ENCODE measurements around the gene USP28. TPM values are rescaled to one million over a fixed set of nuclear protein-coding genes. Genes with fewer than 3 reads are reported as not detected.
A peak's percentile ranks its signal among the peaks of the same experiment; 100 is the strongest.
"Not testable (repeated sequence)": the region's sequence is repeated elsewhere in the genome, so short reads cannot be mapped to it uniquely, and the experiment has no call there.

USP28 gene
- total RNA-seq, 1 experiment from 2014 or later, result 34.7 TPM

DNA sequence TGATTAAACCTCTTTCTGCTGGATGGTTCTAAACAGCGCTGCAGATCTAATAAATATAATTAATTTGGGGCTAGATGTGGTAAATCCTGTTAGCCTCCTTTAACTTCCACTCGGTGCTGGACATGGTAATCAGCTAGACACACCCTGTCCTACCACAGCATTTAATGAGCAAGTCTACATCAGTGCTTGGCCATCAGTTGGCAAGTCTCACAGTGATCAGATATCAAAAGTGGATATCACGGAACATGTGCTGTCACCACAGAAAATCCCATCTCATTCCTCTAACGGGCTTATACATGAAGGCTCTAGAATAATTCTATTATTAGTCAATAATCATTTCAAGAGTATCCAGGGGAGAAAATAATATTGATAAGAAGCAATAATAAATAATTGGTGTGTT is 5.6 kb upstream of the USP28 start:
- in situ Hi-C loops (cut with HindIII; ENCODE audit: low pct_unique_long_range_greater_than_20kb, low sequenced_read_pairs), result no loop called here
- DNase-seq (ENCODE audit: low read depth, low spot score), result no peak

DNA sequence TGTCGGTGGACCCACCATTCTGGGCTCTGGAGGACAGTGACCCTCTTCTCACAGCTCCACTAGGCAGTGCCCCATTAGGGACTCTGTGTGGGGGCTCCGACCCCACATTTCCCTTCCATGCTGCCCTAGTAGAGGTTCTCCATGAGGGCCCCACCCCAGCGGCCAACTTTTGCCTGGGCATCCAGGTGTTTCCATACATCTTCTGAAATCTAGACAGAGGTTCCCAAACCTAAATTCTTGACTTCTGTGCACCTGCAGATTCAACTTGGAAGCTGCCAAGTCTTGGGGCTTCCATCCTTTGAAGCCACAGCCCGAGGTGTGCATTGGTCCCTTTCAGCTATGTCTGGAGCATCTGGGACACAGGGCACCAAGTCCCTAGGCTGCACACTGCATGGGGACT is 4.1 kb upstream of the USP28 start:
- DNase-seq (ENCODE audit: low read depth, low spot score); in situ Hi-C loops (cut with HindIII; ENCODE audit: low pct_unique_long_range_greater_than_20kb, low sequenced_read_pairs): not testable (repeated sequence)

DNA sequence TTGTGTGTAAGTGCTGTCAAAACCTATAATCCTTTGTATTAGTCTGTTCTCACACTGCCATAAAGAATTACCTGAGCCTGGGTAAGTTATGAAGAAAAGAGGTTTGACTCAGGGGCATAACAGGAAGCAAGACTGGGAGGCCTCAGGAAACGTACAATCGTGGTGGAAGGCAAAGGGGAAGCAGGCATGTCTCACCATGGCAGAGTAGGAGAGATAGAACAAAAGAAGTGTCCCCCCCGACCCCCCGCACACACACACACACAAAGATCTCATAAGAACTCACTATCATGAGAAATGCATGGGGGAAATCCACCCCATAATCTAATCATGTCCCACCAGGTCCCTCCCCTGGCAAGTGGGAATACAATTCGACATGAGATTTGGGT is 2.3 kb upstream of the USP28 start:
- DNase-seq (ENCODE audit: low read depth, low spot score), result no peak
- in situ Hi-C loops (cut with HindIII; ENCODE audit: low pct_unique_long_range_greater_than_20kb, low sequenced_read_pairs), result no loop called here

DNA sequence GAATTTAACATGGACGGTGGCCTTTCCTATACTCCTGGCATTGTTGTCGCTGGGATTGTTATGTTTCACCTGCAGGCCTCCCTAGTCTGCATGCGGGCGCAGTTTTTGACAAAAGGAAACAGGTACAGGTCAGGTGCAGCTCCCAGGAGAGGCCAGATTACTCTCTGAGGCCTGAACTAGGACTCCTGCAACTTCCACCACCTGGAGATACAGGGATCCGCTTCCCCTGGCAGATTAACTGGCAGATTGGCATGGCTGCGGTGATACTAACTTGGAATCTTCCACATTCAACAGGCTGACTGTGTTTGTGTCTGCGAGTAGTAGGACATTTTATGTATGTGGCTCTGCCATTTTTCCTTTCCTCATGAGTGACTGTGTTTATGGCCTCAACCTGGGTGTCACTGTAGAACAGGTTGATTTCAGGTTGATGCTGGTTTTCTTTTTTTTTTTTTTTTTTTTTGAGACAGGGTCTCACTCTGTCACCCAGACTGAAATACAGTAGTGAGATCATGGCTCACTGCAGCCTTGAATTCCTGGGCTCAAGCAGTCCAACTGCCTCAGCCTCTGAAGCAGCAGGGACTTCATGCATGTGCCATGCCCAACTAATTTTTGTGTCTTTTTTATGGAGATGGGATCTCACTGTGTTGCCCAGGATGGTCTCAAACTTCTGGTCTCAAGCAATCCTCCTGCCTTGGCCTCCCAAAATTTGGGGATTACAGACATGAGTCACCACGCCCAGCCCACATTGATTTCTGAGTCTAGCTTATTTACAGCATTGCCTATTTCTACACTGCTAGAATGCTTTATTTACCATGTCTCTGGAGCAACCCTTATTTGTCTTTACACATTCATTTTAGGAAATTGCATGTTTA is 1.7 kb upstream of the USP28 start:
- in situ Hi-C loops (cut with HindIII; ENCODE audit: low pct_unique_long_range_greater_than_20kb, low sequenced_read_pairs), result no loop called here
- DNase-seq (ENCODE audit: low read depth, low spot score), result no peak

DNA sequence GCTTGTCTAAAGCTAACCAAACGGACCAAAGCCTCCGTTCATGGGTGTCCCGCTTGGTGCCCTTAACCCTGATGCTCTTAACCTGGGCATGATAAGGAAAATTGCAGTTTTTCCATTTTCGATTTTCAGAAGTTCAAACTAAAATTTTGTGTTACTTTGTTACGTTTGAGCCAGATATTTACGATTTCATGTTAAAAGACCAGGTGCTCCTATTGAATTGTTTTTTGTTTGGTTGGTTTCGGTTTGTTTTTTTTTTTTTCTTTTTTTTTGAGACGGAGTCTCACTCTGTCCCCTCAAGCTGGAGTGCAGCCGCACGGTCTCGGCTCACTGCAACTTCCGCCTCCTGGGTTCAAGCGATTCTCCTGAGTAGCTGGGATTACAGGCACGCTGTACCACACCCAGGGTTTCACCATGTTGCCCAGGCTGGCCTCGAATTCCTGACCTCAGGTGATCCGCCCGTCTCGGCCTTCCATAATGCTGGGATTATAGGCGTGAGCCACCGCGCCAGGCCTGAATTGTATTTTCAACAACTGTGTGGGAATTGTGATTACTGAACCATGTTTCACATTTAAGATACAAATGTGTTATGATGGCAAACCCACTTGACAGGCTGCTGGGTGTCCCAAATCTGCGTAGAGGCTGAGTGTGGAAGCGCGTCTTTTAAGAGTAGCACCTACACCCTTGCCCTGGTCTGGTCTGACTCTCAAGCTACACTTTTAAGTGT is 864 bp upstream of the USP28 start:
- DNase-seq (ENCODE audit: low read depth, low spot score), result no peak
- in situ Hi-C loops (cut with HindIII; ENCODE audit: low pct_unique_long_range_greater_than_20kb, low sequenced_read_pairs), result no loop called here

DNA sequence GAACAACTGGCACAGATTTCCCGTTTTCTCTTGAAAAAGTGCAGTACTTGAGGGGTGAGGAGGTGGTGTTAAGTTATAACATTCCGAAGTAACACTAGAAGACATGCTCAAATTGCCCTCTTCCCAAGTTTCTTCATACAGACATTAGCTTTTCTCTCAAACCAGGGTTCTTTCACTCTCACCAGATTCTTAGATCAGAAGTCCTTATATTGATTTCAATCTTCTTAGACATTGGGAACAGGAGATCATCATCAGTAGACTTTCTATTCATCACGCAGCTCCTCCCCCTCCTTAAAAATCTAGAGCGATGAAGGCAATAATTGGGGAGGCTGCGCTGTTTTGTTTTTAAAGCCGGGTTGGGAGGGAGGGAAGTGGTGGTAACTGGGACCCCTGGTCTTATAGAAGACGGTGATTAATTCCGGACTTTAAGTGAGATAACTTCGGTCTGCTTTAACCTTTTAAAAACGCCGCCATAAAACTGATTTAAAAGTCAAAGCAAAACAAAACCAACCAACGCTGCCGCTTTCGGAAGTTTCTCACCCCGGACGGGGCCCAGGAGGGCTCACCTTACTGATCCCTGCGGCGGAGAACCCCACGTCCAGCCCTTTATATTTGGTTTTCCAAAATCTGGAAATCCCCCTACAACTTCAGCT is 665 bp downstream of the USP28 start:
- in situ Hi-C loops (cut with HindIII; ENCODE audit: low pct_unique_long_range_greater_than_20kb, low sequenced_read_pairs), result no loop called here

DNA sequence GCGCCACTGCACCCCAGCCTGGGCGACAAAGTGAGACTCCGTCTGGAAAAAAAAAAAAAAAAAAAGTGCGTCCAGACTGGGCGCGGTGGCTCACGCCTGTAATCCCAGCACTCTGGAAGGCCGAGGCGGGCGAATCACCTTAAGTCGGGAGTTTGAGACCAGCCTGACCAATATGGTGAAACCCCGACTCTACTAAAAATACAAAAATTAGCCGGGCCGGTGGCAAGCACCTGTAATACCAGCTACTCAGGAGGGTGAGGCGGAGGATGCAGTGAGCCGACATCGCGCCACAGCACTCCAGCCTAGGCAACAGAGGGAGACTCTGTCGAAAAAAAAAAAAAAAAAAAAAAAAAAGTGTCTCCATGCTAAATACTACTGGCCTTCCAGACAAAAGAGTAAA is 1.3 kb downstream of the USP28 start:
- in situ Hi-C loops (cut with HindIII; ENCODE audit: low pct_unique_long_range_greater_than_20kb, low sequenced_read_pairs), result no loop called here
- no peak for DNase-seq (ENCODE audit: low read depth, low spot score)

More for the DNA sequence above, 665 bp downstream of the USP28 start:
- DNase-seq (ENCODE audit: low read depth, low spot score), result peak; percentile 3

DNA sequence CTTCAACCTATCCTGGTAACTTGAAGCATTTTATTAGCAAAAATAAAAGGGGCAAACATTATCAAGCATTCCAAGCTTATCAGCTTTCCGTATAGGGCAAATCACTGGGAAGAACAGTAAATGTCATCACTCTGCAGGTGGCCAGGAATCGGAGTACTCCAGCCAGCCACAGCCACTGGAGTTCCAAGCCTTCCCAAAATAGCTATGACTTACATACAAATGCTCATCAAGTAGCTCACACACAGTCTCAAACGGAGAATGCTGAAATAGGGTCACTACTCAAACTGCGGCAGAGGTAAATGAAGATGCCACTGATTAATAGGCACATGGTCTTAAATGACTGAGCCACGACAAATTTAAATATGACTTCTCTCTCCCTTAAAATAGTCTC is 2.1 kb downstream of the USP28 start:
- in situ Hi-C loops (cut with HindIII; ENCODE audit: low pct_unique_long_range_greater_than_20kb, low sequenced_read_pairs), result no loop called here
- no peak for DNase-seq (ENCODE audit: low read depth, low spot score)

DNA sequence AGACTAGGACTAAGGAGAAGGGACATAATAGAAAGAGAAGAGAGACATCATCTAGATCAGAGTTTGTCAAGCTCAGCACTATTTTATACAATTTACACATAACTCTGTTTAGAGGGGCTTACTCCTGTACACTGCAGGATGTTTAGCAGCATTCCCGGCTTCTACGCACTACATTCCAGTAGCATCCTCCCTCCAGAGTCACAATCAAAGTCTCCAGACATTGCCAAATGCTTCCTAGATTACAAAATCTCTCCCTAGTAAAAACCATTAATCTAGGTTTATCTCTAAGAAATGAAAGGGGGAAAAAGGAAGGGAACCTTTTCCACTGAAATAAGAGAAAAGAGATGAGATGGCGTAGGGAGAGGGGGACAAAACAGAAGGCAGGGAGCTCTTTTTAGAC is 4.0 kb downstream of the USP28 start:
- no peak for DNase-seq (ENCODE audit: low read depth, low spot score)
- in situ Hi-C loops (cut with HindIII; ENCODE audit: low pct_unique_long_range_greater_than_20kb, low sequenced_read_pairs), result no loop called here

DNA sequence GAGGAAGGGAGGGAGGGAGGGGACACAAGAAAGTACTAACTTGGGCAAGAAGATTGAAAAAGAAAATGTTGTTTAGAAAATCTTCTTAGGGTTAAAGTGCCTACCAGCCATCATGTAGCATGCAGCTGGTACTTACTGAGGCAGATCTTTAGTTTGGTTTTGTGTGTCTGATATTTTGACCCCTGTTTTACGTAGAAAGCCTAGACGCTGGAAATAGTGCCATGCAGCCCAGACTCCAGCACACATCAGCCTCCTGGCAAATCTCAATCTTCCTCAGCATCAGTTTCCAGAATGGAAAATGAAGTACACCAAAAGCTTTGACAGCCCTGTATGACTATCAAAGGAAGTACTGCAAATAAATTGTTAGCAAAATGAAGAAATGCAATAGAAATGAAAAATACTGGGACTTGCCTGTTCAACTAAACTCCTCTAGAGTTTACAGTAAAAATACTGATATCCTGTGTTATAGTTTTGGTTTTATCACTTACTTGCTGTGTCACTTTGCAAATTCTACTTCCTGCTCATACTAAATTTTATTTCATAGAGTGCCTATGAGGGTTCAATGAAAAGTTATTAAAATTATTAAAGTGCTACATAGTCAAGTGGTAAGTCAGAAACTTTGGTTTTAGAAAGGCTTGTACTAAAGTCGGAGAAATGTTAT is 7.4 kb downstream of the USP28 start:
- DNase-seq (ENCODE audit: low read depth, low spot score), result no peak
- in situ Hi-C loops (cut with HindIII; ENCODE audit: low pct_unique_long_range_greater_than_20kb, low sequenced_read_pairs), result no loop called here

DNA sequence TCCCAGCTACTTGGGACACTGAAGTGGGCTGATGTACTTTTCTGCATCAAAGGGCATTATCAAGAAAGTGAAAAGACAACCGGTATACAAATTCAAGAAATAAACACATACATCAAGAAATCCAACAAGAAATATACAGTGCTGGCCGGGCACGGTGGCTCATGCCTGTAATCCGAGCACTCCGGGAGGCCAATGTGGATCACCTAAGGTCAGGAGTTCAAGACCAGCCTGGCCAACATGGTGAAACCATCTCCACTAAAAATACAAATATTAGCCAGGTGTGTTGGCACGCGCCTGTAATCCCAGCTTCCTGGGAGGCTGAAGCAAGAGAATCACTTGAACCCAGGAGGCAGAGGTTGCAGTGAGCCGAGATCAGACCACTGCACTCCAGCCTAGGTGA is 9.5 kb downstream of the USP28 start:
- no peak for DNase-seq (ENCODE audit: low read depth, low spot score)
- in situ Hi-C loops (cut with HindIII; ENCODE audit: low pct_unique_long_range_greater_than_20kb, low sequenced_read_pairs), result no loop called here

DNA sequence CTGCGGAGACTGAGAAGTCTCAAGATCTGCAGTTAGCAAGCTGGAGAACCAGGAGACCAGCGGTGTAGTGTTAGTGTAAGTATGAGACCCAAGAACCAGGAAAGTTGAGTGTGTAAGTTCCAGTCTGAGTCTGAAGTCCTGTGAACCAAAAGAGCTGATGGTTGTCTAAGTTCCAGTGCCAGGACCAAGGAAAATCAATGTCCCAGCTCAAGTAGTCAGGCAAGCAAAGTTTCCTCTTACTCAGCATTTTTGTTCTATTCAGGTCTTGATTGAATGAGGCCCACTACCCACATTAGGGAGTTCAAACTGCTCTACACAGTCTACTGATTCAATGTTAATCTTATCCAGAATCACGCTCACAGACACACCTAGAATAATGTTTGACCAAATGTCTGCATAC is 11.0 kb downstream of the USP28 start:
- DNase-seq (ENCODE audit: low read depth, low spot score), result no peak
- in situ Hi-C loops (cut with HindIII; ENCODE audit: low pct_unique_long_range_greater_than_20kb, low sequenced_read_pairs), result no loop called here

DNA sequence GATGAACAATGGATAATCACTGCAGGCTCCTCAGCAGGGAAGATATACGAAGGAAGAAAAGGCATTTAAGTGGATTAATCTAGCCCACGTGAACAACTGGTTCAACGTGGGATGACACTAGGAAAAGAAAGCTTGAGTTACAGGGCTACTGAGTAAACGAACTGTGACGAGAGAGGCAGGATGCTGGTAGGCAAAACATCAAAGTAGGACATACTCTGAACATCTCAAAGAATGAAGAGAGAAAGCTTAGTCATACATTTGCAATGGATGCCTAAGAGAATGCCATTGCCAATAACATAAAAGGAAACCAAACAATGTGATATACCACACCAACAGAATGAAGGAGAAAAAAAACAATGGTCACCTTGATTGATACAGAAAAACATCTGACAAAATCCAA is 12.9 kb downstream of the USP28 start:
- in situ Hi-C loops (cut with HindIII; ENCODE audit: low pct_unique_long_range_greater_than_20kb, low sequenced_read_pairs), result no loop called here
- no peak for DNase-seq (ENCODE audit: low read depth, low spot score)

DNA sequence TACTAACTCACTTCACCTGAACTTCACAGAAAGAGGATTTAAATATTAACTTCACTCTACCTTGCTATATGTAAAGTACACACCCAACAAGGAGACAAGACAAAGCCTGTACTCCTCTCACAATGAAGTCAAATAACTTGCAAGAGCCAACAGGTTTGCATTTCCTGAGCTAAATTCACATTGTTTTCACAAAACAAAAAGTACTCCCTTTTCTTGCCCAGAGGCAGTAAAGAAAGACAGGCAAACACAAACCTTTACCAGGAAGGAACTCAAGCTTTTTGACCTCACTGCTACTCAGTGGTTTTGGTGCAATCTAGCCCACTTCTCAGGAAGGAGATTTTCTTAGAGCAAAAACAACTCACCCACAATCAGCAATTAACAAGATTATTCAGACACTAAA is 15.7 kb downstream of the USP28 start:
- no peak for DNase-seq (ENCODE audit: low read depth, low spot score)
- in situ Hi-C loops (cut with HindIII; ENCODE audit: low pct_unique_long_range_greater_than_20kb, low sequenced_read_pairs), result no loop called here

DNA sequence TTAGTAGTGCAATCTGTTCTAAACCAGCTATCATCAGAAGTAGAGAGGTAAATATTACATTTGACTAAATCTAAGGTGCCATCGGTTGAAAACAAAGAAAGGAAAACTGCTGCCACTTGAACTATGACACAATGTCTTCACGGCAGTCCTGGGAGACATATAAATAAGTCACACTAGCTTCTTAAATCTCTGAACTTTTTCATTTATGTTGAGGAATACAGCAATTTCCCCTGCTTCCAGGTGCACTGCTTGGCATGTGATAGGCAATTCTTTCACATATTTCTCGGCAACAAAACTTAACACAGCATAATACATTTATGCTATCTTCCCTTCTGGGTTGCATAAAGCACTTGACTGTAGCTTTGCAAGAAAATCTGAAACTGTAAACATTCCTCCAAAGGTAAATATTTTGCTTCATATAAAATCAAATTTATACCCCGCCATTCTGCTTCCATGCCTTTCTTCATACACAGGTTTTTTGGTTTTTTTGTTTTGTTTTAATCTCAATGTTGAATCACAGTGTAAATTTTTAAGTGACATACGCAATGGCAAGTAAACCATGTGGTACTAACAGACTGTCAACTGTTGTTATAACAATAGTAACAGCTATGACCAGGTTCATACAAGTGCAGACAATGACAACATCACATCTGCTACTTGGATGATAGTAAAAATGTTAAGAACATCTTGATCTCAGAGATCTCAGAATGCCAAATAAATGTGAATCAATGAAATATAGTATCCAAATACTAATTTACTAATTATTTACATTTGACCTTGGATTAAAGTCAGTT is 18.2 kb downstream of the USP28 start:
- DNase-seq (ENCODE audit: low read depth, low spot score), result no peak
- in situ Hi-C loops (cut with HindIII; ENCODE audit: low pct_unique_long_range_greater_than_20kb, low sequenced_read_pairs), result no loop called here

DNA sequence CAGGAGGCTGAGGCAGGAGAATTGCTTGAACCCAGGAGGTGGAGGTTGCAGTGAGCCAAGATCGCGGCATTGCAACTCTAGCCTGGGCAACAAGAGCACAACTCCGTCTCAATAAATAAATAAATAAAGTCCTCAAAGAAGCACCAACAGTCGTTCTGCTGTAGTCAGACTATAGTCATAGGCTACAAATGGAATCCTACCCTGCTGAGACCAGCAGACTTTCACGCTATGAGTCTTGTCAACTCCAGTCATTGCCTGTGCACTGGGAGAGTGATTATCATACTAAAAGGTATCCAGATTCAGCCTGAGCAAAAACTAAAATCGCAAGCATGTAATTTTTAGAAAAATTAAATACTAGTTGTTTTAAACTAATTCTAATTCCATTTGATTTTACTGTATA is 19.6 kb downstream of the USP28 start:
- DNase-seq (ENCODE audit: low read depth, low spot score), result no peak
- in situ Hi-C loops (cut with HindIII; ENCODE audit: low pct_unique_long_range_greater_than_20kb, low sequenced_read_pairs), result no loop called here

DNA sequence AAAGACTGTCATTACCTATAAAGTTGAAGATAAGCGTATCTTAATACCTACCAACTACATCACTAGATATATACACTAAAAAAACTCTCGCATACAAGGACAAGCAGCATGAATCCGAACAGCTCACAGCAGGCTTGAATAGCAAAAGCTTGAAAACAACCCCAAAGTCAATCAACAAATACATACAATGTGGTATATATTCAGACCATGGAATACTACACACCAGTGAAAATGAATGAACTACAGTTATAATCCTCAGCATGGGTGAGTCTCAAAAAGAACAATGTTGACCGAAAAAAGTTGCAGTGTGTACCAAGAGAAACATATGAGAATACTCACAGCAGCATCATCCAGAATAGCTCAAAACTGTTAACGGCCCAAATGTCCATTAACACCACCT is 25.2 kb downstream of the USP28 start:
- in situ Hi-C loops (cut with HindIII; ENCODE audit: low pct_unique_long_range_greater_than_20kb, low sequenced_read_pairs), result no loop called here
- no peak for DNase-seq (ENCODE audit: low read depth, low spot score)
